K562 (cell line): ENCODE results near the gene ZNF599. TPM values are rescaled to one million over a fixed set of nuclear protein-coding genes. Genes with fewer than 3 reads are reported as not detected.

ENCODE experiments used
- ARID1B ChIP-seq: fragments of 450-650 bp; IDR thresholded peaks from 2 replicates; pipeline ENCODE4 v1.6.1; 2016; ENCODE audit warnings: antibody characterized with exemption, mild to moderate bottlenecking, inconsistent platforms
- C11orf30 ChIP-seq: fragments of 450-650 bp; IDR thresholded peaks from 2 replicates; pipeline ENCODE4 v1.6.1; 2016; ENCODE audit warnings: low read depth, mild to moderate bottlenecking
- DPF2 ChIP-seq: fragments of 450-650 bp; IDR thresholded peaks from 2 replicates; pipeline ENCODE4 v1.6.1; 2016
- ESRRA ChIP-seq: fragments of 450-650 bp; IDR thresholded peaks from 2 replicates; pipeline ENCODE4 v1.6.1; 2014; ENCODE audit warnings: low read depth, mild to moderate bottlenecking, moderate library complexity, borderline replicate concordance
- GABPB2 ChIP-seq: fragments of 250-450 bp; sonication (Bioruptor Pico); conservative IDR thresholded peaks from 2 replicates; pipeline ENCODE4 v1.5.1; 2021; ENCODE audit warnings: mild to moderate bottlenecking
- HDAC3 ChIP-seq: fragments of 450-650 bp; IDR thresholded peaks from 2 replicates; pipeline ENCODE4 v1.6.1; 2018; ENCODE audit warnings: borderline replicate concordance, mild to moderate bottlenecking, moderate library complexity; ENCODE audit not compliant: partially characterized antibody
- JUND ChIP-seq, 2 experiments: IDR thresholded peaks; 2 replicates in 1 of 2; 3 replicates in 1 of 2; pipeline ENCODE4 v1.6.1; 2011; ENCODE audit warnings: borderline replicate concordance in 2 of 2, low read depth in 2 of 2, low read length in 2 of 2, improper control_type of control experiment in 1 of 2, missing biosample characterization in 1 of 2, missing genetic modification characterization in 1 of 2, missing genetic modification reagents in 1 of 2
- NFE2 ChIP-seq: IDR thresholded peaks from 2 replicates; pipeline ENCODE4 v1.6.1; 2014; ENCODE audit warnings: antibody characterized with exemption, low read depth
- PCBP2 ChIP-seq: fragments of 200-400 bp; formaldehyde crosslinking; IDR thresholded peaks from 2 replicates; pipeline ENCODE4 v1.6.1; 2018; ENCODE audit warnings: low read length, low read depth, mild to moderate bottlenecking, moderate library complexity; ENCODE audit not compliant: poor library complexity, severe bottlenecking
- RBFOX2 ChIP-seq: fragments of 200-400 bp; formaldehyde crosslinking; IDR thresholded peaks from 2 replicates; pipeline ENCODE4 v1.6.1; 2017; ENCODE audit warnings: low read depth, mild to moderate bottlenecking, low read length, moderate library complexity
- ZBTB7A ChIP-seq: IDR thresholded peaks from 2 replicates; pipeline ENCODE4 v1.6.1; 2011; ENCODE audit warnings: low read depth, mild to moderate bottlenecking, low read length, moderate library complexity, borderline replicate concordance; ENCODE audit not compliant: control insufficient read depth
- ZNF133 ChIP-seq: fragments of 250-450 bp; sonication (Bioruptor Pico); IDR thresholded peaks from 2 replicates; pipeline ENCODE4 v1.4.0; 2020; ENCODE audit warnings: mild to moderate bottlenecking
- ZNF274 ChIP-seq: IDR thresholded peaks from 2 replicates; pipeline ENCODE4 v1.6.1; 2011; ENCODE audit warnings: low read depth, mild to moderate bottlenecking, low read length, moderate library complexity, borderline replicate concordance
- polyA plus RNA-seq, 8 experiments: library from polyadenylated mRNA; depleted of rRNA in 4 of 8; stranded (reverse) in 5 of 8; unstranded in 3 of 8; fragments of >200 nt; fragmentation: Nextera tagmentation in 2 of 8; fragmentation: Illumina TruSeq in 1 of 8; extraction: Ambion mirVana in 2 of 8; extraction: Trizol in 1 of 8; gene quantifications; 2 replicates each; pipeline versions ENCODE4 v1.2.1 to v1.2.3, GENCODE V29; 2011 to 2014; ENCODE audit warnings: inconsistent platforms in 1 of 8, missing spikeins in 1 of 8
- total RNA-seq, 7 experiments: library from RNA; depleted of rRNA in 6 of 7; stranded (reverse); fragments of >200 nt in 6 of 7; fragmentation: Illumina TruSeq in 2 of 7; extraction: Trizol in 2 of 7; gene quantifications; 2 replicates each; pipeline versions ENCODE4 v1.2.1 to v1.2.3, GENCODE V29; 2011 to 2021; ENCODE audit warnings: low replicate concordance in 1 of 7
- TF ChIP-seq, protein P1 (sequence below), 2 experiments: IDR thresholded peaks; 2 replicates each; pipeline ENCODE4 v1.6.1; 2011; ENCODE audit warnings: borderline replicate concordance in 1 of 2, control low read depth in 1 of 2, low read depth in 1 of 2, low read length in 1 of 2, mild to moderate bottlenecking in 1 of 2, mixed read lengths in 1 of 2, moderate library complexity in 1 of 2; ENCODE audit not compliant: insufficient read depth in 1 of 2, insufficient read length in 1 of 2, poor library complexity in 1 of 2, severe bottlenecking in 1 of 2; ENCODE audit errors: extremely low read depth in 1 of 2
- TF ChIP-seq, protein P2 (sequence below): sonication (generic); formaldehyde crosslinking; IDR thresholded peaks from 2 replicates; pipeline ENCODE4 v1.8.0; 2022; ENCODE audit warnings: mild to moderate bottlenecking, missing genetic modification reagents
- TF ChIP-seq, protein P3 (sequence below): sonication (generic); formaldehyde crosslinking; IDR thresholded peaks from 2 replicates; pipeline ENCODE4 v1.8.1; 2022; ENCODE audit warnings: missing genetic modification reagents
- TF ChIP-seq, protein P4 (sequence below): sonication (generic); formaldehyde crosslinking; IDR thresholded peaks from 2 replicates; pipeline ENCODE4 v1.9.0; 2022; ENCODE audit warnings: mild to moderate bottlenecking, missing genetic modification reagents

ZNF599 gene
- total and polyA plus RNA-seq, 9 of the 15 experiments (the other 6 are each of a cell fraction or from before 2014, with no cell fraction given), result 0.71 to 6.7 (median 2.8) TPM

DNA sequence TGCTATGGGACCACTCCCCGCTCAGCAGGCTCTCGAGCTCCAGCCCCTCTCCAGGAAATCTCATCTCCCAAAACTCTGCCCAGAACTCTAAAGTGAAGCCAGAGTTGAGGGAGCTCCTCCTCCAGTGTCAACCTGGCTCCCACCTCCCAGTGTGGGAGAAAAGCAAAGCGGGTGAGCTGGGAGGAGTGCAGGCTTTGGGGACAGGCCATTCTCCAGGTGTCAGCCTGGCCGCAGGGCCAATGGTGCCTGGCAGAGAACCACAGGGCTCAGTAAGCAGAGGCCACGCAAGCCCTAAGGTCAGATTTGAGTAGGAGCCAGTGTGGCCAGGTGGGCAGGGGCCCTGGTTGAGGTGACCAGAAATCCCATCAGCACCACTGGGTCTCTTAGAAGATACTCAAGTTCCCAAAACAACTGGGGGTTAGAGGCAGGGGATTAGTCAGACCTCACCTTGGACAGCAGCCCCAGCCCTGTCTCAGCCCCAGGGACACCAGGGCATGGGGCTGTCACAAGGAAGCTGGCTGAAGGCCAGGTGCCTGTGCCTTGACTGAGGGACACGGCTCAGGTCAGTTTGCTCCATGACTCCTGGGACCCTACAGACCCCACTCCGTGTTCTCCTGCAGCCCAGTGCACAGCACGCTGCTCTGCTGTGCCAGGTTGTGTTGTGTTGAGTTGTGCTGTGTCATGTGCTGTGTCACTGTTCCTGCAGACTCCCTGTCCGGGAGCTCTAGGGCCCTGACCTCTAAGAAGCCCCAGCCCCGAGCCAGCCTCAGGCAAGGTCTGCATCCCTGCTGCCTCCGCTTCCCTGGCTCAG lies 41.8 kb downstream of the ZNF599 start (continued):
- TF ChIP-seq, protein P1, sequence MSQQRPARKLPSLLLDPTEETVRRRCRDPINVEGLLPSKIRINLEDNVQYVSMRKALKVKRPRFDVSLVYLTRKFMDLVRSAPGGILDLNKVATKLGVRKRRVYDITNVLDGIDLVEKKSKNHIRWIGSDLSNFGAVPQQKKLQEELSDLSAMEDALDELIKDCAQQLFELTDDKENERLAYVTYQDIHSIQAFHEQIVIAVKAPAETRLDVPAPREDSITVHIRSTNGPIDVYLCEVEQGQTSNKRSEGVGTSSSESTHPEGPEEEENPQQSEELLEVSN (IDR thresholded peaks at IDR 0.05; ENCODE audit: borderline replicate concordance in 1 of 2, extremely low read depth in 1 of 2, insufficient read depth in 1 of 2, insufficient read length in 1 of 2, low read depth in 1 of 2, low read length in 1 of 2, poor library complexity in 1 of 2, severe bottlenecking in 1 of 2), result peak in 1 of 2 experiments; percentile 8
- TF ChIP-seq ZBTB7A, result 0 out of 2 replicates have a peak, but pooled peaks have one; percentile 23
- 0 out of 2 replicates have a peak, but pooled peaks have one; percentile 10 for TF ChIP-seq ESRRA
- TF ChIP-seq, protein P2, sequence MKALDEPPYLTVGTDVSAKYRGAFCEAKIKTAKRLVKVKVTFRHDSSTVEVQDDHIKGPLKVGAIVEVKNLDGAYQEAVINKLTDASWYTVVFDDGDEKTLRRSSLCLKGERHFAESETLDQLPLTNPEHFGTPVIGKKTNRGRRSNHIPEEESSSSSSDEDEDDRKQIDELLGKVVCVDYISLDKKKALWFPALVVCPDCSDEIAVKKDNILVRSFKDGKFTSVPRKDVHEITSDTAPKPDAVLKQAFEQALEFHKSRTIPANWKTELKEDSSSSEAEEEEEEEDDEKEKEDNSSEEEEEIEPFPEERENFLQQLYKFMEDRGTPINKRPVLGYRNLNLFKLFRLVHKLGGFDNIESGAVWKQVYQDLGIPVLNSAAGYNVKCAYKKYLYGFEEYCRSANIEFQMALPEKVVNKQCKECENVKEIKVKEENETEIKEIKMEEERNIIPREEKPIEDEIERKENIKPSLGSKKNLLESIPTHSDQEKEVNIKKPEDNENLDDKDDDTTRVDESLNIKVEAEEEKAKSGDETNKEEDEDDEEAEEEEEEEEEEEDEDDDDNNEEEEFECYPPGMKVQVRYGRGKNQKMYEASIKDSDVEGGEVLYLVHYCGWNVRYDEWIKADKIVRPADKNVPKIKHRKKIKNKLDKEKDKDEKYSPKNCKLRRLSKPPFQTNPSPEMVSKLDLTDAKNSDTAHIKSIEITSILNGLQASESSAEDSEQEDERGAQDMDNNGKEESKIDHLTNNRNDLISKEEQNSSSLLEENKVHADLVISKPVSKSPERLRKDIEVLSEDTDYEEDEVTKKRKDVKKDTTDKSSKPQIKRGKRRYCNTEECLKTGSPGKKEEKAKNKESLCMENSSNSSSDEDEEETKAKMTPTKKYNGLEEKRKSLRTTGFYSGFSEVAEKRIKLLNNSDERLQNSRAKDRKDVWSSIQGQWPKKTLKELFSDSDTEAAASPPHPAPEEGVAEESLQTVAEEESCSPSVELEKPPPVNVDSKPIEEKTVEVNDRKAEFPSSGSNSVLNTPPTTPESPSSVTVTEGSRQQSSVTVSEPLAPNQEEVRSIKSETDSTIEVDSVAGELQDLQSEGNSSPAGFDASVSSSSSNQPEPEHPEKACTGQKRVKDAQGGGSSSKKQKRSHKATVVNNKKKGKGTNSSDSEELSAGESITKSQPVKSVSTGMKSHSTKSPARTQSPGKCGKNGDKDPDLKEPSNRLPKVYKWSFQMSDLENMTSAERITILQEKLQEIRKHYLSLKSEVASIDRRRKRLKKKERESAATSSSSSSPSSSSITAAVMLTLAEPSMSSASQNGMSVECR, result 0 out of 2 replicates have a peak, but pooled peaks have one; percentile 33
- no peak for TF ChIP-seq JUND (IDR thresholded peaks at IDR 0.05; ENCODE audit: borderline replicate concordance, low read depth, low read length)
- TF ChIP-seq JUND (tag; IDR thresholded peaks at IDR 0.05; ENCODE audit: borderline replicate concordance, low read depth, low read length), result peak; percentile 45; the same call in 2 of the 3 replicates
- TF ChIP-seq, protein P3, sequence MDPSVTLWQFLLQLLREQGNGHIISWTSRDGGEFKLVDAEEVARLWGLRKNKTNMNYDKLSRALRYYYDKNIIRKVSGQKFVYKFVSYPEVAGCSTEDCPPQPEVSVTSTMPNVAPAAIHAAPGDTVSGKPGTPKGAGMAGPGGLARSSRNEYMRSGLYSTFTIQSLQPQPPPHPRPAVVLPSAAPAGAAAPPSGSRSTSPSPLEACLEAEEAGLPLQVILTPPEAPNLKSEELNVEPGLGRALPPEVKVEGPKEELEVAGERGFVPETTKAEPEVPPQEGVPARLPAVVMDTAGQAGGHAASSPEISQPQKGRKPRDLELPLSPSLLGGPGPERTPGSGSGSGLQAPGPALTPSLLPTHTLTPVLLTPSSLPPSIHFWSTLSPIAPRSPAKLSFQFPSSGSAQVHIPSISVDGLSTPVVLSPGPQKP (CRISPR knock-in tag), result no peak
- no peak for TF ChIP-seq ZNF133 (CRISPR knock-in tag)
- peak; percentile 59 for TF ChIP-seq ARID1B
- no peak for TF ChIP-seq HDAC3
- peak; percentile 76 for TF ChIP-seq DPF2
- TF ChIP-seq ZNF274, result no peak
- no peak for TF ChIP-seq GABPB2 (CRISPR knock-in tag)
- 0 out of 2 replicates have a peak, but pooled peaks have one; percentile 21 for TF ChIP-seq RBFOX2
- TF ChIP-seq PCBP2, result no peak
- TF ChIP-seq, protein P4, sequence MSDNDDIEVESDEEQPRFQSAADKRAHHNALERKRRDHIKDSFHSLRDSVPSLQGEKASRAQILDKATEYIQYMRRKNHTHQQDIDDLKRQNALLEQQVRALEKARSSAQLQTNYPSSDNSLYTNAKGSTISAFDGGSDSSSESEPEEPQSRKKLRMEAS (CRISPR knock-in tag), result peak; percentile 32; the same call in 1 of the 2 replicates
- peak; percentile 91 for TF ChIP-seq NFE2
- peak; percentile 97 for TF ChIP-seq C11orf30
